ENCODE results near the gene RPS10. TPM values are rescaled to one million over a fixed set of nuclear protein-coding genes. Genes with fewer than 3 reads are reported as not detected.
A peak's percentile ranks its signal among the peaks of the same experiment; 100 is the strongest.

Gene RPS10
- total RNA-seq, 1 experiment from 2014 or later: 1,497 TPM

DNA sequence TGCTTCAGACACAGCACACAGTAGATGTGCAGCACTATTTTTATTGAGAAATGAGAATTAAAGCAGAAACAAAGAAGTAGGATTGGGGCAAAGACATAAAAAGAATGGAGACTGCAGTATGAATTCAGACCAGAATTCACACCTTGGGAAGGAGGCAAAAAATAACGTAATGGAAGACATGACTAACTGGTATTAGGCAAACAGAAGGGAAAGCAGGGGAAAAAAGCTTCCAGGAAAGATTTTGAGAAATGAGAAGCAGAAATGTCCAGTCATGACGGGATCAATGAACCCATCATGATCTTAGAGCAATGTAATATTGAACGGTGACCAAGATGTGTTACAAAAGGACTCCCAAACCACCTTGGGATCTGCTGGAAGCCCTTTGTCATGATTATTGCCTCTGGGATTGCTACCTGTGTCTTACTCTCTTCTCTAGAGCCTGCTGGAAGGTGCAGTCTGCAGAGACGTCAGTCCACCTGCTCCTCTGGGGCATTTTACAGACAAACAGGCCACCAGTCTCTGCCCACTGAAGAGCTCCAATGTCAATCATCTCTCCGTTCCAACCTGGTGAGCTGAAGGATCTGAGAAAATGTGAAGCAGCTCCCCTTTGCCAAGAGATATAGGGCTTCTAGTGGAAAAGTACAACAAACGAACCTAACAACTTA lies 42.1 kb downstream of the RPS10 start:
- DNase-seq (ENCODE audit: low spot score): no peak
- CTCF ChIA-PET: interaction anchor here (0.6 kb wide), 1 partner anchor 228 kb away, joined by 4 read pairs; no protein-coding TSS in a partner anchor
- POLR2A ChIA-PET (ENCODE audit: low non-redundant PET): interaction anchor here (0.6 kb wide), 1 partner anchor 1650 kb away, joined by 8 read pairs; no protein-coding TSS in a partner anchor

DNA sequence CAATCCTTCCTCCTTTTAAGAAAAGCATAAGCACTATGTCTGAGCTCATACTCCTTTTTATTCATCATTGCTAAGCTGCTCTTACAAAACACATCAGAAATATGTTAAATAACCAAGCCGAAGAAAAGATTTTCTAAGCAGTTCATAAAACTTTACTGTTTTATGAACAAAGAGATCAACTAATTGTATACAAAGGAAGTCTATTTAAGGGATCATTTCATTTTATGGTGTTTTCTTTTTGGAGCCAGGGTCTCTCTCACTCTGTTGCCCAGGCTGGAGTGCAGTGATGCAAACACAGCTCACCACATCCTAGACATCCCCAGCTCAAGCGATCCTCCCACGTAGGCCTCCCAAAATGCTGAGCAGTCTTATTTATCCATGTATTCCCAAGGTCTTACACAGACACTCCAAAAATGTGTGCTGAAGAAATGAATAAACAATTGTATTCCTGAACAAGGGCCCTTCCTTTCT lies 42.7 kb downstream of the RPS10 start:
- Histone ChIP-seq H3K27me3 (replicated peaks; ENCODE audit: insufficient read depth, low read depth, low read length, poor library complexity) (no peaks in the 10 kb centered on the region), H3K9me3 (ENCODE audit: low read depth, low read length, poor library complexity, severe bottlenecking) (no peaks in the 10 kb centered on the region), H3K27ac (ENCODE audit: low read depth, low read length, poor library complexity, severe bottlenecking) (peak overlapping the region; percentile 17), H3K36me3 (ENCODE audit: insufficient read depth, low read length, poor library complexity, severe bottlenecking) (no peaks in the 10 kb centered on the region), H3K4me3 (ENCODE audit: low read depth, low read length, poor library complexity, severe bottlenecking) (no peak overlapping the region), H3K4me1 (ENCODE audit: insufficient read depth, low read length, poor library complexity, severe bottlenecking) (peaks cover 31% of the 10 kb centered on the region)
- DNase-seq (ENCODE audit: low spot score): peak; percentile 56
- intact Hi-C loops (cut with micrococcal nuclease; ENCODE audit: unreplicated experiment): no loop called here
- POLR2A ChIA-PET (ENCODE audit: low non-redundant PET): interaction anchor here (0.6 kb wide), 1 partner anchor 1651 kb away, joined by 8 read pairs; no protein-coding TSS in a partner anchor
- TF ChIP-seq, protein P1, sequence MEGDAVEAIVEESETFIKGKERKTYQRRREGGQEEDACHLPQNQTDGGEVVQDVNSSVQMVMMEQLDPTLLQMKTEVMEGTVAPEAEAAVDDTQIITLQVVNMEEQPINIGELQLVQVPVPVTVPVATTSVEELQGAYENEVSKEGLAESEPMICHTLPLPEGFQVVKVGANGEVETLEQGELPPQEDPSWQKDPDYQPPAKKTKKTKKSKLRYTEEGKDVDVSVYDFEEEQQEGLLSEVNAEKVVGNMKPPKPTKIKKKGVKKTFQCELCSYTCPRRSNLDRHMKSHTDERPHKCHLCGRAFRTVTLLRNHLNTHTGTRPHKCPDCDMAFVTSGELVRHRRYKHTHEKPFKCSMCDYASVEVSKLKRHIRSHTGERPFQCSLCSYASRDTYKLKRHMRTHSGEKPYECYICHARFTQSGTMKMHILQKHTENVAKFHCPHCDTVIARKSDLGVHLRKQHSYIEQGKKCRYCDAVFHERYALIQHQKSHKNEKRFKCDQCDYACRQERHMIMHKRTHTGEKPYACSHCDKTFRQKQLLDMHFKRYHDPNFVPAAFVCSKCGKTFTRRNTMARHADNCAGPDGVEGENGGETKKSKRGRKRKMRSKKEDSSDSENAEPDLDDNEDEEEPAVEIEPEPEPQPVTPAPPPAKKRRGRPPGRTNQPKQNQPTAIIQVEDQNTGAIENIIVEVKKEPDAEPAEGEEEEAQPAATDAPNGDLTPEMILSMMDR (conservative IDR thresholded peaks at IDR 0.05; ENCODE audit: low read depth, low read length): no peak
- CTCF ChIA-PET: interaction anchor here (0.6 kb wide), 1 partner anchor 228 kb away, joined by 4 read pairs; no protein-coding TSS in a partner anchor
- BruUV-seq (replicated peaks): no TSS peak

More for the DNA sequence above, 42.1 kb downstream of the RPS10 start:
- H3K27ac ChIP-seq (ENCODE audit: low read depth, low read length, poor library complexity, severe bottlenecking): peak overlapping the region; percentile 17
- no peaks in the 10 kb centered on the region for H3K27me3 ChIP-seq (replicated peaks; ENCODE audit: insufficient read depth, low read depth, low read length, poor library complexity)
- no peak overlapping the region for H3K4me3 ChIP-seq (ENCODE audit: low read depth, low read length, poor library complexity, severe bottlenecking)
- H3K9me3 ChIP-seq (ENCODE audit: low read depth, low read length, poor library complexity, severe bottlenecking): no peaks in the 10 kb centered on the region
- BruUV-seq (replicated peaks): no TSS peak
- intact Hi-C loops (cut with micrococcal nuclease; ENCODE audit: unreplicated experiment): no loop called here
- H3K4me1 ChIP-seq (ENCODE audit: insufficient read depth, low read length, poor library complexity, severe bottlenecking): peaks cover 36% of the 10 kb centered on the region
- no peaks in the 10 kb centered on the region for H3K36me3 ChIP-seq (ENCODE audit: insufficient read depth, low read length, poor library complexity, severe bottlenecking)
- TF ChIP-seq, protein P1 (conservative IDR thresholded peaks at IDR 0.05; ENCODE audit: low read depth, low read length): no peak
- no peak for TF ChIP-seq EZH2 (IDR thresholded peaks at IDR 0.05; ENCODE audit: borderline replicate concordance, low read depth, low read length, poor library complexity, severe bottlenecking)

DNA sequence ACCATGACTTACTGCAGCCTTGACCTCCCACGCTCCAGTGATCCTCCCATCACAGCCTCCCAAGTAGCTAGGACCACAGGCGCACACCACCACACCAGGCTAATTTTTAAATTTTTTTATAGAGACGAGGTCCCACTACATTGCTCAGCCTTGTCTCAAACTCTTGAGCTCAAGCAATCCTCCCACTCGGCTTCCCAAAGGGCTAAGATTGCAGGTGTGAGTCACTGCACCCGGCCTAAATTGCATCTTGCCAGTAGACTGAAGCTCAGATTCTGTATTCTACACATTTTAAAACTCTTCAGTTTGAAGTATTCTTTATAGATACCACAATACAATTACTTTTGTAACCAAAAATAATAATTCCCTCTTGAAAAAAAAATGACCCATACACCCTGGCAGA lies 44.8 kb downstream of the RPS10 start:
- H3K4me3 ChIP-seq (ENCODE audit: low read depth, low read length, poor library complexity, severe bottlenecking): no peak overlapping the region
- H3K36me3 ChIP-seq (ENCODE audit: insufficient read depth, low read length, poor library complexity, severe bottlenecking): no peaks in the 10 kb centered on the region
- intact Hi-C loops (cut with micrococcal nuclease; ENCODE audit: unreplicated experiment): no loop called here
- DNase-seq (ENCODE audit: low spot score): no peak
- peaks cover 21% of the 10 kb centered on the region for H3K4me1 ChIP-seq (ENCODE audit: insufficient read depth, low read length, poor library complexity, severe bottlenecking)
- BruUV-seq (replicated peaks): no TSS peak
- no peak for TF ChIP-seq EZH2 (IDR thresholded peaks at IDR 0.05; ENCODE audit: borderline replicate concordance, low read depth, low read length, poor library complexity, severe bottlenecking)
- TF ChIP-seq, protein P1 (conservative IDR thresholded peaks at IDR 0.05; ENCODE audit: low read depth, low read length): no peak
- H3K27ac ChIP-seq (ENCODE audit: low read depth, low read length, poor library complexity, severe bottlenecking): no peak overlapping the region
- no peaks in the 10 kb centered on the region for H3K27me3 ChIP-seq (replicated peaks; ENCODE audit: insufficient read depth, low read depth, low read length, poor library complexity)
- H3K9me3 ChIP-seq (ENCODE audit: low read depth, low read length, poor library complexity, severe bottlenecking): no peaks in the 10 kb centered on the region
- ChIA-PET CTCF (no interaction called here), POLR2A (ENCODE audit: low non-redundant PET) (no interaction called here)

All from A673 (cell line).